Body of pancreas (tissue), 4 donors: ENCODE results near the gene HDAC8. TPM values are rescaled to one million over a fixed set of nuclear protein-coding genes. Genes with fewer than 3 reads are reported as not detected.

ENCODE experiments used
- ATAC-seq: fragments of 150-250 bp; one replicate; pipeline ENCODE4 v1.9.1; 2016
- DNase-seq, 4 donors: peaks; one replicate each; pipeline ENCODE4 v3.0.0-alpha.2; 2019
- H3K27ac ChIP-seq, 4 donors: fragments of 200-600 bp; sonication (generic); 1 replicate in 3 of 4; 2 replicates in 1 of 4; pipeline versions ENCODE4 v1.5.1 to v1.6.1; 2016 to 2019; ENCODE audit warnings: mild to moderate bottlenecking in 1 of 4, mixed read lengths in 1 of 4, moderate library complexity in 1 of 4
- H3K27me3 ChIP-seq, 2 donors: fragments of 200-600 bp; sonication (generic); one replicate each; pipeline ENCODE4 v1.6.0; 2016; ENCODE audit warnings: mild to moderate bottlenecking in 1 of 2
- H3K36me3 ChIP-seq, 2 donors: fragments of 200-600 bp; sonication (generic); replicated peaks in 1 of 2; 2 replicates each; pipeline ENCODE4 v1.5.1; 2016; ENCODE audit warnings: low read depth in 2 of 2; ENCODE audit not compliant: insufficient read depth in 1 of 2
- H3K4me1 ChIP-seq: fragments of 200-600 bp; sonication (generic); one replicate; pipeline ENCODE4 v1.6.0; 2016
- H3K4me3 ChIP-seq, 2 donors: fragments of 200-600 bp; sonication (generic); 1 replicate in 1 of 2; 2 replicates in 1 of 2; pipeline ENCODE4 v1.5.1; 2016 to 2019
- H3K9me3 ChIP-seq, 3 donors: fragments of 200-600 bp; sonication (generic); 1 replicate in 2 of 3; 2 replicates in 1 of 3; pipeline ENCODE4 v1.5.1; 2016
- POLR2A ChIP-seq, 3 donors: fragments of 450-650 bp; IDR thresholded peaks; one replicate each; pipeline ENCODE4 v1.6.1; 2016; ENCODE audit warnings: antibody characterized with exemption in 3 of 3, mild to moderate bottlenecking in 2 of 3
- WGBS, 2 donors: methylation state at CpG; one replicate each; pipeline ENCODE4 v1.1.5; 2017; 5-methylcytosine and 5-hydroxymethylcytosine counted together
- intact Hi-C: fragments of 100-400 bp; cut with DNase I; formaldehyde crosslinking; loops from one replicate; pipeline ENCODE4 v1.15.1; 2023
- total RNA-seq, 2 donors: library from RNA; depleted of rRNA; stranded (reverse); fragments of >200 nt; gene quantifications; one replicate each; pipeline ENCODE4 v1.1.0, GENCODE V29; 2016
- TF ChIP-seq, protein P1 (sequence below), 7 experiments: fragments of 450-650 bp in 4 of 7; fragments of 200-600 bp in 3 of 7; sonication (generic) in 3 of 7; IDR thresholded peaks; one replicate each; pipeline ENCODE4 v1.5.1; 2016 to 2019; ENCODE audit warnings: antibody characterized with exemption in 7 of 7

HDAC8 gene
- total RNA-seq, 2 donors from 2014 or later: 16.2 to 25.9 TPM

DNA sequence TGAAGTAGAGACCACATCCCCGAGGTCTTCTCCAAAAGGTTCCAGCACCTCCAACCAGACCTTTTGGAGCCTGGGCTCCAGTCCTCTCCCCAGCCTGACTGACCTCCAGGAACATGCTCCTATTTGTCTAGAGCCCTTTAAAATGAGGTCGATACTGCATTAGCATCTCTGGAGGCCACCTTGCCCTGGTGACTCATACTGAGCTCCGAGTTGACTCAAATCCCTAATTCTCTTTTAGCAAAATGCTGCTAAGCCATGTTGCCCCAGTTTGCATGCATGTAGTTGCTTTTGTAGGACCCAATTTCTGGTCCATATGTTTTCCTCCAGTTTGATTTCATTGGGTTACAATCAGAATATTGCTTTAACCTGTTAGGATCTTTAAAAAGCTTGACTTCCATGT lies 223.5 kb downstream of the HDAC8 start:
- no peak for ATAC-seq
- H3K4me3 ChIP-seq: no peak overlapping the region

DNA sequence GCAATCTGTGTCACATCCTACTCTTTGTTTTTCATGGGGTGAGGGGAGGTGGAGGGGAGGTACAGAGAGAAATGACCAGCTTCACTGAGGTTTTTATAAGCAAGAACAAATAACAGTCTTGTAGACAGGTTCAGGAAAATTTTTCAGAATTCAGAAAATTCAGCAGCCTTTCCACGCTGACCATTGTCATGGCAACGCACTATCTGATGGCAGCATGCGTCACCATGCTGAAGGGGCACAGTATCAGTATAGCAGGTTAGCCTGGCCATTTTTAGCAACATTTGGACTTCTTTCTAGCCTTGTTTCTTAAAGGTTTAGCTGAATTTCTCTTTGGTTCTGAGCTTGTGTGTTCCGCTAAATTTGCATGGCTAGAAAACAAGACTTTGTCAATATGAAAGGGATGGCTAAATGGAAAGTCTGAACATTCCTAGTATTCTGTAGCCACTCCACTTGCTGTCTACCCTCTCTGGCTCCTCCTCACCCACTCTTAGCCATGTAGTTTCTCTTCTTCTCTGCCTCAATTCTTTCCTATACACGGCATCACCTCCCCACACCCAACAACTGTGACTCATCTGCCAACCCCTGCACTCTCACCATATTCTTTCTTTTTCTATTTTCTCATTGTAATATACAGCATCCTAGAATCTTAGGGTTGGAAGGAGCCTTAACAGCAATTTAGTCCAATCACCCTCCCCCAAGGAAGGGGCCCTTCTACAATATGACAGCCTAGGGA lies 224.2 kb downstream of the HDAC8 start:
- no peaks in the 10 kb centered on the region for H3K4me1 ChIP-seq
- H3K27ac ChIP-seq: no peak overlapping the region
- no peak for TF ChIP-seq POLR2A (IDR thresholded peaks at IDR 0.05)
- TF ChIP-seq, protein P1, sequence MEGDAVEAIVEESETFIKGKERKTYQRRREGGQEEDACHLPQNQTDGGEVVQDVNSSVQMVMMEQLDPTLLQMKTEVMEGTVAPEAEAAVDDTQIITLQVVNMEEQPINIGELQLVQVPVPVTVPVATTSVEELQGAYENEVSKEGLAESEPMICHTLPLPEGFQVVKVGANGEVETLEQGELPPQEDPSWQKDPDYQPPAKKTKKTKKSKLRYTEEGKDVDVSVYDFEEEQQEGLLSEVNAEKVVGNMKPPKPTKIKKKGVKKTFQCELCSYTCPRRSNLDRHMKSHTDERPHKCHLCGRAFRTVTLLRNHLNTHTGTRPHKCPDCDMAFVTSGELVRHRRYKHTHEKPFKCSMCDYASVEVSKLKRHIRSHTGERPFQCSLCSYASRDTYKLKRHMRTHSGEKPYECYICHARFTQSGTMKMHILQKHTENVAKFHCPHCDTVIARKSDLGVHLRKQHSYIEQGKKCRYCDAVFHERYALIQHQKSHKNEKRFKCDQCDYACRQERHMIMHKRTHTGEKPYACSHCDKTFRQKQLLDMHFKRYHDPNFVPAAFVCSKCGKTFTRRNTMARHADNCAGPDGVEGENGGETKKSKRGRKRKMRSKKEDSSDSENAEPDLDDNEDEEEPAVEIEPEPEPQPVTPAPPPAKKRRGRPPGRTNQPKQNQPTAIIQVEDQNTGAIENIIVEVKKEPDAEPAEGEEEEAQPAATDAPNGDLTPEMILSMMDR (IDR thresholded peaks at IDR 0.05): no peak
- no peak overlapping the region for H3K4me3 ChIP-seq
- H3K9me3 ChIP-seq: no peaks in the 10 kb centered on the region
- no peaks in the 10 kb centered on the region for H3K27me3 ChIP-seq
- intact Hi-C loops: no loop called here
- DNase-seq (no peak), ATAC-seq (no peak)
- 93 to 94% methylated on average over 5 of the region's 5 CpGs for WGBS, 2 donors
- no peaks in the 10 kb centered on the region for H3K36me3 ChIP-seq

More for the DNA sequence above, 223.5 kb downstream of the HDAC8 start:
- TF ChIP-seq, protein P1 (IDR thresholded peaks at IDR 0.05): no peak
- no peak for TF ChIP-seq POLR2A (IDR thresholded peaks at IDR 0.05)
- DNase-seq: no peak
- H3K36me3 ChIP-seq: no peaks in the 10 kb centered on the region
- no peaks in the 10 kb centered on the region for H3K9me3 ChIP-seq
- no peak overlapping the region for H3K27ac ChIP-seq
- H3K27me3 ChIP-seq: no peaks in the 10 kb centered on the region
- WGBS, 2 donors: 90 to 92% methylated on average over 2 to 3 of the region's 3 CpGs
- intact Hi-C loops: no loop called here
- no peaks in the 10 kb centered on the region for H3K4me1 ChIP-seq

DNA sequence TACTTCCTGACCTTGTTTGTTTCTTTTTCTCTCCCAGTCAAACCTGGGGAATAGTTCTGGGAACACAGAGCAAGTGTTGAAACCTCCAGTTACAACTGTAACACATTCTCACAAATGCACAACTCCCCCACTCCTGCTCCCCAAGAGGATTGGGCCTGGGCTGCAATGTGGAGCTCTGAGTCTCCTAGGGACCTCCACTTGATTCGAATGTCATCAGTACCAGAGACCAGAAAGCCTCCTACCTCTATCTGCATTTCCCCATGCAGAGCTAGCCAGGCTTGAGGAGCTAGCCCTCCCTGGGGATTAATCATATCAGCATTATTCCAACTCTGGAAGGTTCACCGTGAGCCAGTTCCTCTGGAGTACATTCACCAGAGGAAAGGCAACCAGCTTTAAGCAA lies 225.3 kb downstream of the HDAC8 start:
- intact Hi-C loops: no loop called here
- WGBS, 2 donors: 65% methylated on average over 2 of the region's 2 CpGs; no CpG with 5 or more reads in 1 of the 2 donors
- ATAC-seq: no peak

DNA sequence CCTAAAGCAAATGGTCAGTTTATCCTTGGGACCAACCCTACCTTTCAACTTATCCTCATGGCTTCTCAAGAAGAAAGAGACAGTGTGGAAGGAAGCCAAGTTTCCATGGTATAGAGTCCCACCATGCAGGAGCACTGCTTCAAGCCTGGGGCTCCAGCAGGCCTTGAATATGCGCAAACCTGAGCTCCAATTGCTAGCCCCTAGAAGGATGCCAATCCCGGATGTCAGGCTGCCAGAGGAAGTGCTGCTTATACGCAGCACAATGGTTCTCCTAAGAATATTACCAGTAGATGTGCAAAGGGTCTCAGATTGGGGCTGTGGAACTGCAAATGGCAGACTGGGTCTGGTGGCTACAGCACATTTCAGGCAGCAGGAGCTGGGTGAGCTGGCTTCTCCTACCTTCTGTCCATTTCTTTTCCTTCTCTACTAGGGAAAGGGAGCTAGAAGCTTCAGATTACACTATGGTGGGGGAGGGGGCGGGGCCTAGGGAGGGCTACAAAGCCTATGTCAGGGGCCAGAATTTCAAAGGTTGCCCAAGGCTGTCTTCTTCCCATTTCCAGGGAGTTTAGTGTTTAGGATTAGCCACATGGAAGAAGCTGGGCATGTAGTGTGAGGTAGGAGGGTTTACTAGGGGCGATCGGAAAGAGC lies 226.2 kb downstream of the HDAC8 start:
- DNase-seq (no peak), ATAC-seq (no peak)
- intact Hi-C loops: no loop called here
- Histone ChIP-seq H3K27ac (no peak overlapping the region), H3K4me3 (no peak overlapping the region), H3K9me3 (no peaks in the 10 kb centered on the region), H3K4me1 (no peaks in the 10 kb centered on the region), H3K27me3 (no peaks in the 10 kb centered on the region), H3K36me3 (no peaks in the 10 kb centered on the region)
- 89 to 97% methylated on average over 3 to 6 of the region's 6 CpGs for WGBS, 2 donors
- TF ChIP-seq, protein P1 (IDR thresholded peaks at IDR 0.05): no peak
- TF ChIP-seq POLR2A (IDR thresholded peaks at IDR 0.05): no peak

More for the DNA sequence above, 225.3 kb downstream of the HDAC8 start:
- no peak for DNase-seq
- no peaks in the 10 kb centered on the region for H3K27me3 ChIP-seq
- H3K9me3 ChIP-seq: no peaks in the 10 kb centered on the region
- H3K4me3 ChIP-seq: no peak overlapping the region
- H3K27ac ChIP-seq: no peak overlapping the region
- TF ChIP-seq, protein P1 (IDR thresholded peaks at IDR 0.05): no peak
- no peak for TF ChIP-seq POLR2A (IDR thresholded peaks at IDR 0.05)
- no peaks in the 10 kb centered on the region for H3K4me1 ChIP-seq
- H3K36me3 ChIP-seq: no peaks in the 10 kb centered on the region
